Measurements from ENCODE around the gene COL4A3. TPM values are rescaled to one million over a fixed set of nuclear protein-coding genes. Genes with fewer than 3 reads are reported as not detected.

The COL4A3 gene
- total and polyA plus RNA-seq, 7 experiments from 2014 or later = 0.13 to 0.69 TPM; not detected in 5

DNA sequence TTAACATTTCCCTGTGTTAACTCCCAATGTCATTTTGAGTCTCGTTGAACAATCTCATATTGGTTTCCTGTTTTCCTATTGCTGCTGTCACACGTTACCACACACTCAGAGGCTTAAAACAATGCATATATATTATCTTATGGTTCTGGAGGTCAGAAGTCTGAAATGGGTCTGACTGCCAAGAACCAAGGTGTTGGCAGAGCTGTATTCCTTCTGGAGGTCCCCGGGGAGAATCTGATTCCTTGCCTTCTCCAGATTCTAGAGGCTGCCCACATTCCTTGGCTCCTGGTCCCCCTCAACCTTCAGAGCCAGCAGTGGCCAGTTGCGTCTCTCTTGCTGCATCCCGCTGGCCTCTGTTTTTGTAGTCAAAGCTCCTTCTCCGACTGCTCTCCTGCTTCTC lies 18.0 kb upstream of the COL4A3 start:
- no peak overlapping the region for H3K4me3 ChIP-seq (ENCODE audit: low read length)
- no peaks in the 10 kb centered on the region for H3K4me1 ChIP-seq (ENCODE audit: control insufficient read depth in 2 of 2, insufficient read depth in 2 of 2, low read length in 2 of 2)
- Mint-ChIP-seq H3K4me1 (no peaks in the 10 kb centered on the region), H3K4me3 (no peak overlapping the region), H3K27me3 (peaks cover 6 to 17% (median 16%) of the 10 kb centered on the region in 5 donors), H3K27ac (no peak overlapping the region), H3K9me3 (peaks cover 0 to 15% (median 3%) of the 10 kb centered on the region in 11 donors), H3K36me3 (no peaks in the 10 kb centered on the region)
- H3K27ac ChIP-seq (ENCODE audit: low read depth, low read length) = no peak overlapping the region
- ChIA-PET CTCF (no interaction called here), POLR2A (no interaction called here)
- no peak for DNase-seq
- H3K27me3 ChIP-seq (ENCODE audit: control insufficient read depth in 2 of 2, insufficient read depth in 2 of 2, low read length in 2 of 2) = no peaks in the 10 kb centered on the region
- no peaks in the 10 kb centered on the region for H3K36me3 ChIP-seq (ENCODE audit: control insufficient read depth in 2 of 3, insufficient read depth in 3 of 3, low read length in 3 of 3)
- ATAC-seq = no peak
- H3K9me3 ChIP-seq (ENCODE audit: control insufficient read depth in 2 of 3, low read length in 3 of 3) = no peaks in the 10 kb centered on the region
- intact Hi-C loops (cut with micrococcal nuclease) = no loop called here

DNA sequence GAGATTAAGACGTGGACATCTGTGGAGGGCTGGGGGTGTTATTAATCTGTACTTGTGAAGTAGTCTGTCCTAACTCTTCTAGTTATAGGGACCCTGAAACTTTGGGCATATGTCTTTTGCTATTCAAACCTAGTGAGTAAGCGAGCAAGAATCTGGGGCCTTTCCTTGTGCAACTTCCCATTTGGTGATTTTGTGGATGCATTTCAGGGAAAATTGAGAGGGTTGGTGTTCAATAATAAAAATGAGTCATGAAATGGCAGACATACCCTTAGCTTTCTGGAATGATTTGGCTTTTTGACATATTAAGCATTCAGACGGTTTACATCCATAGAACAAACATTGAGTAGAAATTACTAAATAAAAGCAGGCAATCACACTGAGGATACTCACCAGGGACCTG lies 17.4 kb upstream of the COL4A3 start:
- H3K9me3 Mint-ChIP-seq = peaks cover 0 to 15% (median 3%) of the 10 kb centered on the region in 11 donors
- no peaks in the 10 kb centered on the region for H3K36me3 Mint-ChIP-seq
- CTCF ChIA-PET = no interaction called here
- H3K27me3 Mint-ChIP-seq = peaks cover 6 to 17% (median 16%) of the 10 kb centered on the region in 5 donors
- ATAC-seq = no peak
- no peak overlapping the region for H3K4me3 Mint-ChIP-seq
- intact Hi-C loops (cut with micrococcal nuclease) = no loop called here
- no peak overlapping the region for H3K27ac ChIP-seq (ENCODE audit: low read depth, low read length)
- no peaks in the 10 kb centered on the region for H3K4me1 ChIP-seq (ENCODE audit: control insufficient read depth in 2 of 2, insufficient read depth in 2 of 2, low read length in 2 of 2)
- DNase-seq = no peak
- H3K36me3 ChIP-seq (ENCODE audit: control insufficient read depth in 2 of 3, insufficient read depth in 3 of 3, low read length in 3 of 3) = no peaks in the 10 kb centered on the region
- POLR2A ChIA-PET = no interaction called here
- no peaks in the 10 kb centered on the region for H3K27me3 ChIP-seq (ENCODE audit: control insufficient read depth in 2 of 2, insufficient read depth in 2 of 2, low read length in 2 of 2)
- no peak overlapping the region for H3K4me3 ChIP-seq (ENCODE audit: low read length)
- H3K9me3 ChIP-seq (ENCODE audit: control insufficient read depth in 2 of 3, low read length in 3 of 3) = no peaks in the 10 kb centered on the region
- no peak overlapping the region for H3K27ac Mint-ChIP-seq
- no peaks in the 10 kb centered on the region for H3K4me1 Mint-ChIP-seq

DNA sequence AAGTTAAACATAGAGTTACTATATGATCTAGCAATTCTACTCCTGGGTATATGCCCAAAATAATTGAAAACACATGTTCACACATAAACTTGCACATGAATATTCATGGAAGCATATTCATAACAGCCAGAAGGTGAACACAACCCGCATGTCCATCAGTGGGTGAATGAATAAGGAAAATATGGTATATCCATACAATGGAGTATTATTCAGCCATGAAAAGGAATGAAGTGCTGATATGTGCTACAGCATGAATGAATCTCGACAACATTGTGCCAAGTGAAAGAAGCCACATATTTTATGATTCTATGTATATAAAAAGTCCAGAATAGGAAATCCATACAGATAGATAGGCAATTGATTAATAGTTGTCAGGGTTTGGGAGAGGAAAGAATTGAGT lies 16.3 kb upstream of the COL4A3 start:
- H3K27me3 ChIP-seq (ENCODE audit: control insufficient read depth in 2 of 2, insufficient read depth in 2 of 2, low read length in 2 of 2) = no peaks in the 10 kb centered on the region
- DNase-seq (no peak), ATAC-seq (no peak)
- POLR2A ChIA-PET = no interaction called here
- H3K4me1 ChIP-seq (ENCODE audit: control insufficient read depth in 2 of 2, insufficient read depth in 2 of 2, low read length in 2 of 2) = no peaks in the 10 kb centered on the region
- Mint-ChIP-seq H3K4me1 (no peaks in the 10 kb centered on the region), H3K36me3 (no peaks in the 10 kb centered on the region), H3K4me3 (no peak overlapping the region), H3K27ac (no peak overlapping the region), H3K9me3 (peaks cover 0 to 15% (median 3%) of the 10 kb centered on the region in 11 donors), H3K27me3 (peaks cover 6 to 20% (median 16%) of the 10 kb centered on the region in 5 donors)
- CTCF ChIA-PET = no interaction called here
- no peak overlapping the region for H3K4me3 ChIP-seq (ENCODE audit: low read length)
- no peaks in the 10 kb centered on the region for H3K9me3 ChIP-seq (ENCODE audit: control insufficient read depth in 2 of 3, low read length in 3 of 3)
- H3K36me3 ChIP-seq (ENCODE audit: control insufficient read depth in 2 of 3, insufficient read depth in 3 of 3, low read length in 3 of 3) = no peaks in the 10 kb centered on the region
- H3K27ac ChIP-seq (ENCODE audit: low read depth, low read length) = no peak overlapping the region
- intact Hi-C loops (cut with micrococcal nuclease) = no loop called here

DNA sequence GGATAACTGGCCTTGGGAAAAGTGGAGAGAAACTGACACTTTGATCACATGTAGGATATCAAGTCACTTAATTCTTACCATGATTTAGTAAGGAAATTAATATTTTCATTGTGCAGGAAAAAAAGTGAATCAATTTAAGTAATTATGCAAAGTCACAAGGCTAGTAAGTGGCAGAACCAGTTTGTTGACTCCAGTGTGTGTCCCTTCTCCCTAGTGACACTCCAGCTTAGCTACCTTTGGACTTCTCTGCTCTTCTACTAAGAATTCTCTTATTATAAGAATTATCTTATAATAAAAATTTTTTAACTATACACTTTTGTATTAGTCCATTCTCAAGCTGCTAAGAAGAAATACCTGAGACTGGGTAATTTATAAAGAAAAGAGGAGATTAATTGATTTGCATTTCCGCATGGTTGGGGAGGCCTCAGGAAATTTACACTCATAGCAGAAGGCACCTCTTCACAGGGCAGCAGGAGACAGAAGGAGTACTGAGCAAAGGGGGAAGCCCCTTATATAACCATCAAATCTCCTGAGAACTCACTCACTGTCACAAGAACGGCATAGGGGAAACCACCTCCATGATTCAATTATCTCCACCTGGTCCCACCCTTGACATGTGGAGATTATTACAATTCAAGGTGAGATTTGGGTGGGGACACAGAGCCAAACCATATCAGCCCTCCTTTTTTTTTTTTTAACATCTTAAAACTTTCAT lies 14.0 kb upstream of the COL4A3 start:
- Mint-ChIP-seq H3K27ac (no peak overlapping the region), H3K27me3 (peaks cover 9 to 41% (median 31%) of the 10 kb centered on the region in 5 donors), H3K9me3 (peaks cover 0 to 15% (median 3%) of the 10 kb centered on the region in 11 donors), H3K36me3 (no peaks in the 10 kb centered on the region), H3K4me3 (no peak overlapping the region), H3K4me1 (no peaks in the 10 kb centered on the region)
- Histone ChIP-seq H3K27me3 (ENCODE audit: control insufficient read depth in 2 of 2, insufficient read depth in 2 of 2, low read length in 2 of 2) (no peaks in the 10 kb centered on the region), H3K4me3 (ENCODE audit: low read length) (no peak overlapping the region), H3K9me3 (ENCODE audit: control insufficient read depth in 2 of 3, low read length in 3 of 3) (no peaks in the 10 kb centered on the region), H3K27ac (ENCODE audit: low read depth, low read length) (no peak overlapping the region), H3K4me1 (ENCODE audit: control insufficient read depth in 2 of 2, insufficient read depth in 2 of 2, low read length in 2 of 2) (no peaks in the 10 kb centered on the region), H3K36me3 (ENCODE audit: control insufficient read depth in 2 of 3, insufficient read depth in 3 of 3, low read length in 3 of 3) (no peaks in the 10 kb centered on the region)
- no peak for DNase-seq
- CTCF ChIA-PET = no interaction called here
- POLR2A ChIA-PET = no interaction called here
- intact Hi-C loops (cut with micrococcal nuclease) = no loop called here
- ATAC-seq = no peak

DNA sequence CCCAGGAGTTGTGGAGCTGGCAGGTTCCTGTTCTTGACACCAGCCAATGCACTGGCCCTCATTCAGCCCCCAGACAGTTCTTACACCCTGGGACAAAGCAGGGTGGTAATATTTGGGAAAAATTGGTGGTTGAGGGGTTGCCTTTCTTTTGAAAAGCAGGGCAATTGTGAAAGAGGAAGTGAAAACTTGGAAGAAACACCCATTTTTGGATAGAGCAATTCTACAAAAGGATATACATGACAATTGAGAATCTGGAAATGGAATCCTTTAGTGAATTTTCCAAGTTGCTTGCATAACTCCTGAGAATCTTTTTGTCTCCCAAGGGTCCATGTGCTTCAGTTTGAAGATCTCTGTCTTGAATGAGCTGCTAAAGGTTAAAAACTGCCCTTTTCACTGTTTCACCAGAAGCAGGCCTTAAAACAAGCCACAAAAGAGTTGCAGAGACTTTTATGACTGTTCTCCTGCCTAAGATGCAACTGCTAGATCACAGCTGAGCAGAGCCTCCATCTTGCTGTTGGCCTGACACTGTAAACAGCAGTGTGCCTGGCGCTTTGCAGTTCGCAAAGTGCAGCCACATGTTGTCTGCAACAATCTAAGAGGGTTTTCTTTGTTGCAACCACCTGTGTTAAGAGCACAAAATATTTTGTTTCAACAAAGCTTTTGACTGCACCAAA lies 12.2 kb upstream of the COL4A3 start:
- no peaks in the 10 kb centered on the region for H3K9me3 ChIP-seq (ENCODE audit: control insufficient read depth in 2 of 3, low read length in 3 of 3)
- no peaks in the 10 kb centered on the region for H3K27me3 ChIP-seq (ENCODE audit: control insufficient read depth in 2 of 2, insufficient read depth in 2 of 2, low read length in 2 of 2)
- Mint-ChIP-seq H3K4me1 (no peaks in the 10 kb centered on the region), H3K36me3 (no peaks in the 10 kb centered on the region), H3K9me3 (peaks cover 0 to 15% (median 4%) of the 10 kb centered on the region in 11 donors), H3K27ac (no peak overlapping the region), H3K4me3 (no peak overlapping the region), H3K27me3 (peaks cover 10 to 49% (median 38%) of the 10 kb centered on the region in 5 donors)
- intact Hi-C loops (cut with micrococcal nuclease) = no loop called here
- ChIA-PET POLR2A (no interaction called here), CTCF (no interaction called here)
- no peak for ATAC-seq
- no peak overlapping the region for H3K4me3 ChIP-seq (ENCODE audit: low read length)
- no peak for DNase-seq
- H3K36me3 ChIP-seq (ENCODE audit: control insufficient read depth in 2 of 3, insufficient read depth in 3 of 3, low read length in 3 of 3) = no peaks in the 10 kb centered on the region
- H3K4me1 ChIP-seq (ENCODE audit: control insufficient read depth in 2 of 2, insufficient read depth in 2 of 2, low read length in 2 of 2) = no peaks in the 10 kb centered on the region
- H3K27ac ChIP-seq (ENCODE audit: low read depth, low read length) = no peak overlapping the region

DNA sequence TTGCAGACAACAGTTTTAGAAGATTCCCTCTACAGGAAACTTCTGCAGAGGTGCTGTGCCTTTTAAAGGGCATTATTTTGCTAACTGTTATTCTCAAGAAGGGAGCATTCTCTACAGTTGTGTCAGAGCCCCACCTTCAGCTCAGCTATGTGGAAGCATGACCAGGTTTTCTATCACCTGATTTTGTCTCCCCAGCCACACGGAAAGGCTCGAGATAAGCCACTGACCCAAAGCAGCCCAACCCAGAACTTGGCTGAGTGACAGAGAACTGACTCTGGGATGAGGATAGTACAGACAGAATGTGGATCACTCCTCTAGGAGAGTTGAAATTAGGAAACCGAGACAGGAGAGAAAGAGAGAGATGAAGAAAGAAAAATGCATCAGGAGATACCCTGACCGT lies 11.1 kb upstream of the COL4A3 start:
- Histone ChIP-seq H3K36me3 (ENCODE audit: control insufficient read depth in 2 of 3, insufficient read depth in 3 of 3, low read length in 3 of 3) (no peaks in the 10 kb centered on the region), H3K27me3 (ENCODE audit: control insufficient read depth in 2 of 2, insufficient read depth in 2 of 2, low read length in 2 of 2) (no peaks in the 10 kb centered on the region), H3K9me3 (ENCODE audit: control insufficient read depth in 2 of 3, low read length in 3 of 3) (no peaks in the 10 kb centered on the region), H3K27ac (ENCODE audit: low read depth, low read length) (no peak overlapping the region), H3K4me3 (ENCODE audit: low read length) (no peak overlapping the region), H3K4me1 (ENCODE audit: control insufficient read depth in 2 of 2, insufficient read depth in 2 of 2, low read length in 2 of 2) (no peaks in the 10 kb centered on the region)
- Mint-ChIP-seq H3K36me3 (no peaks in the 10 kb centered on the region), H3K4me3 (no peak overlapping the region), H3K27me3 (peaks cover 13 to 48% (median 38%) of the 10 kb centered on the region in 5 donors), H3K9me3 (peaks cover 0 to 10% (median 2%) of the 10 kb centered on the region in 11 donors), H3K4me1 (no peaks in the 10 kb centered on the region), H3K27ac (no peak overlapping the region)
- CTCF ChIA-PET = no interaction called here
- intact Hi-C loops (cut with micrococcal nuclease) = no loop called here
- POLR2A ChIA-PET = no interaction called here
- DNase-seq = no peak
- ATAC-seq = no peak
